GM21360 (cell line): ENCODE data around the gene ING3.

Experiments used
- ATAC-seq: cut with Tn5 transposase; IDR thresholded peaks from one replicate; pipeline ENCODE4 v1.9.1; 2021; ENCODE audit warnings: mild to moderate bottlenecking, moderate library complexity; ENCODE audit not compliant: unreplicated experiment

The ING3 gene

GRCh38 chr7:120988591-120989256 is 38.1 kb downstream of the ING3 start, which contains the start of gene CPED1:
Gene CPED1, plus strand, starts transcription at chr7:120988711. Its CDS starts 911 bp downstream, at chr7:120989622.
- ATAC-seq, result peak; percentile 60

- no peak for ATAC-seq
These were observed 39.0 kb downstream of the ING3 start for GRCh38 chr7:120989257-120990220.

- no peak for ATAC-seq
These were observed 40.0 kb downstream of the ING3 start for GRCh38 chr7:120990468-120991118.

- ATAC-seq, result no peak
These were observed 40.6 kb downstream of the ING3 start for GRCh38 chr7:120991161-120991560.

- ATAC-seq, result no peak
These were observed 41.0 kb downstream of the ING3 start for GRCh38 chr7:120991581-120991980.

GRCh38 chr7:120992272-120992964 is 41.8 kb downstream of the ING3 start:
- no peak for ATAC-seq

DNA sequence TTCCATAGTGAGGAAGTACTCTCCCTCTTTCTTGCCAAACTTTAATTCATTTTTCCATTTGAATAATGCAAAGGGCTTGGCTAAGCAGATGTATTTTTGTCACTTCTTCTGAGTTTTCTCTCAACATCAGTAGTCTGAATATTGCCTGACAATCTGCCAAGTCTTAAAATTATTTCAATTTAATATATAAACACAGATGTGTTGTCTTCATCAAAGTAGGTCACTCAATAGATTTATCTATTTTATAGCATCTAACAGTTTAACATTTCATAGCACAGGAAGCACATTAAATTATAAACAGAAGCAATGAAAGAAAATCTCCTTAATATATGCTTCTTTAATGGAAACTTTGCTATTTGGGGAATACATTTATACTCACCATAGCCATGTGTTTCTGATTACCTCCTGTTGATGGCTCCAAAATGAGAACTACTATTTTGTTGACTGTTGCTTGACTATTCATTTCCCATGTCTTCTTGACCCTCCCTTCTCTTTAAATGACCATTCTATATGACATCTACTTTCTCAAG is 42.5 kb downstream of the ING3 start:
- no peak for ATAC-seq

- ATAC-seq, result no peak
These were observed 43.1 kb downstream of the ING3 start for GRCh38 chr7:120993553-120994191.

GRCh38 chr7:120994512-120995410 is 44.2 kb downstream of the ING3 start:
- no peak for ATAC-seq

DNA sequence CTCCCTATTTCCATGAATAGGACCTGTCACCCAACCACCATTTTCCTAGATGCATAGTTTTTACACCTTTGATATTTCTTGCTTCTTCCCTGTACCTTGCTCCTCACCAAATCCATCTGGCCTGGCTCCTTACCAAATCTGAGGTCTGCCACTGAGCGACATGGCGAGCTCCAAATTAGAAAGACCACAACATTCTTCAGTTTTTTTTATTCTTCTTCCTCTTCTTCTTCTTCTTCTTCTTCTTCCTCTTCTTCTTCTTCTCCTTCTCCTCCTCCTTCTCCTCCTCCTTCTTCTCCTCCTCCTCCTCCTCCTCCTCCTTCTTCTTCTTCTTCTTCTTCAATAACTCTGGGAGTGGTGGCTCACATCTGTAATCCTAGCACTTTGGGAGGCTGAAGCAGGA is 45.1 kb downstream of the ING3 start:
- no peak for ATAC-seq

DNA sequence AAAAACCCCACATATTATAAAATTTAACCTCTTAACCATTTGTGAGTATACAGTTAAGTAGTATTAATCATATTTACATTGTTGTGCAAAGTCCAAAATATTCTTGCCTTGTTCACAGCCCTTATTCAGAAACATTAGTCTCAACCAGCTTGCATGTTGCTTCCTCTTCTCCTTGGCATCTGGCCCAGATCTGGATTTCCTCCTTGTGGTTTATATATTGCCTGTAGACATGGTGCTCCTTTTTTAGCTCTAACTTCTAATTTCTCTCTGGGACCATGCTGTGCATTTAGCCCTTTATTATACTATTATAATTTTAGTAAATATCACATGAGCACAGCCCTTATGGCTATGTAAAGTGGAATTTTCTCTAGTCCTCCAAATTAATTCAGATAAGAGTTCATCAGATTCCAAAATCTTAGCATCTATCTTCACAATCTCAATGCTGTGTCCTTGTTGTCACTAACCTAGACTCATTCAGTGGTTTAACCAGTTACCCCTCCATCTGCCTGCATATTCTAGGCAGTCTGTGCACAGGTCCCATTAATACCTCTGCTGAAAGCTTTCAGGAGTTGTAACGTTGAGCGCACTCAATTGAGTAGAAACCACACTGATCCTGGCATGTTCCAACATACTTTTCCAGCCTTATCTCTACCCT is 45.9 kb downstream of the ING3 start:
- peak; percentile 64 for ATAC-seq

GRCh38 chr7:120996988-120997345 is 46.4 kb downstream of the ING3 start:
- ATAC-seq, result peak; percentile 28

- no peak for ATAC-seq
These were observed 47.4 kb downstream of the ING3 start for GRCh38 chr7:120997882-120998474.

DNA sequence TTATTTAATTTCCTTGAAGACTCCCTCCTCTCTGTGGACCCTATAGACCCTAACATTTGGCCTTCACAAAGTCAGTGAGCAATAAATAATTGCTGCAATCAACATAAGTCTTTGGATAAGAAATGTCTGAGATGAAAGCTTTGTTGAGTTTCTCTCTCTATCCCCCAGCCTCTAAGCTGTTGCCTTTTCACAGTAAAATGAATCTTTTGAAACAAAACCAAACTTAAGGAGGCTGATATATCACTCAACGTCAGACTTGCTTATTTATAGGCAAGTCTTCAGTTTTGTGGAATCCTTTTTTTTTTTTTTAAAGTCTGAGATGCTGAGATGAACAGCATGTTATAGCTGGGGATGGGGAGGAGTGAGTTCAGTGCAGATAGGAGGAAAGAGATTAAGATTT is 47.9 kb downstream of the ING3 start:
- ATAC-seq, result no peak

GRCh38 chr7:120998996-120999565 is 48.5 kb downstream of the ING3 start:
- no peak for ATAC-seq

- no peak for ATAC-seq
These were observed 49.8 kb downstream of the ING3 start for GRCh38 chr7:121000081-121000983.
